H4 (cell line): ENCODE results near the gene TRIM9. TPM values are rescaled to one million over a fixed set of nuclear protein-coding genes. Genes with fewer than 3 reads are reported as not detected.

Experiments used
- DNase-seq: peaks from one replicate; pipeline ENCODE4 v3.0.0-alpha.2; 2015; ENCODE audit warnings: low spot score
- total RNA-seq: library from RNA; depleted of rRNA; stranded (reverse); fragments of >200 nt; shearing (Covaris generic); gene quantifications from 2 replicates; pipeline ENCODE4 v1.2.3, GENCODE V29; 2014

Gene TRIM9
- total RNA-seq, 1 experiment from 2014 or later = 0.48 TPM

GRCh38 chr14:51056421-51056820, 38.5 kb downstream of the TRIM9 start:
- DNase-seq = no peak

- no peak for DNase-seq
Observed at GRCh38 chr14:51053157-51053556, 41.7 kb downstream of the TRIM9 start.

- no peak for DNase-seq
Observed at GRCh38 chr14:51044961-51045360, 49.9 kb downstream of the TRIM9 start.

- no peak for DNase-seq
Observed at GRCh38 chr14:51041883-51042282, 53.0 kb downstream of the TRIM9 start.

GRCh38 chr14:51041108-51041531, 53.8 kb downstream of the TRIM9 start:
- DNase-seq = no peak

GRCh38 chr14:51039252-51039651, 55.7 kb downstream of the TRIM9 start:
- no peak for DNase-seq

GRCh38 chr14:51035611-51036192, 59.2 kb downstream of the TRIM9 start:
- DNase-seq = peak; percentile 11

- DNase-seq = no peak
Observed at GRCh38 chr14:51028851-51029754, 65.8 kb downstream of the TRIM9 start.

GRCh38 chr14:51028361-51028760, 66.5 kb downstream of the TRIM9 start:
- no peak for DNase-seq

GRCh38 chr14:51024377-51024776, 70.5 kb downstream of the TRIM9 start:
- no peak for DNase-seq

- no peak for DNase-seq
Observed at GRCh38 chr14:51023964-51024363, 70.9 kb downstream of the TRIM9 start.

- DNase-seq = no peak
Observed at GRCh38 chr14:51022769-51023168, 72.1 kb downstream of the TRIM9 start.

- peak; percentile 70 for DNase-seq
Observed at GRCh38 chr14:51020024-51020710, 74.7 kb downstream of the TRIM9 start.

GRCh38 chr14:51019089-51019488, 75.8 kb downstream of the TRIM9 start:
- no peak for DNase-seq

- DNase-seq = no peak
Observed at GRCh38 chr14:51018521-51018920, 76.4 kb downstream of the TRIM9 start.

GRCh38 chr14:51014625-51015024, 80.3 kb downstream of the TRIM9 start:
- DNase-seq = no peak

GRCh38 chr14:51014086-51014485, 80.8 kb downstream of the TRIM9 start:
- DNase-seq = no peak

GRCh38 chr14:51012055-51012454, 82.8 kb downstream of the TRIM9 start:
- DNase-seq = no peak

GRCh38 chr14:51008446-51008845, 86.5 kb downstream of the TRIM9 start:
- no peak for DNase-seq

GRCh38 chr14:51006781-51007211, 88.1 kb downstream of the TRIM9 start:
- DNase-seq = peak; percentile 74

- DNase-seq = no peak
Observed at GRCh38 chr14:51006324-51006723, 88.6 kb downstream of the TRIM9 start.

GRCh38 chr14:51004801-51005526, 89.9 kb downstream of the TRIM9 start:
- peak; percentile 42 for DNase-seq
